Upper lobe of left lung (tissue), 6 donors: ENCODE data around the gene MGME1. TPM values are rescaled to one million over a fixed set of nuclear protein-coding genes. Genes with fewer than 3 reads are reported as not detected.

Experiments used
- ATAC-seq, 2 donors: fragments of 200-7000 bp; cut with Tn5 transposase; one replicate each; pipeline ENCODE4 v1.9.1; 2022; ENCODE audit warnings: mild to moderate bottlenecking in 2 of 2, moderate library complexity in 2 of 2; ENCODE audit not compliant: low FRiP score in 2 of 2
- DNase-seq, 2 donors: peaks; one replicate each; pipeline ENCODE4 v3.0.0-alpha.2; 2019 to 2020
- H3K27ac ChIP-seq, 4 donors: fragments of 200-600 bp; sonication (generic); one replicate each; pipeline ENCODE4 v1.5.1; 2016 to 2019
- H3K27me3 ChIP-seq, 4 donors: fragments of 200-600 bp; sonication (generic); one replicate each; pipeline ENCODE4 v1.5.1; 2017 to 2019
- H3K36me3 ChIP-seq, 4 donors: fragments of 200-600 bp; sonication (generic); one replicate each; pipeline ENCODE4 v1.5.1; 2016 to 2019
- H3K4me1 ChIP-seq, 4 donors: fragments of 200-600 bp; sonication (generic); one replicate each; pipeline ENCODE4 v1.5.1; 2018 to 2019
- H3K4me3 ChIP-seq, 4 donors: fragments of 200-600 bp; sonication (generic); one replicate each; pipeline ENCODE4 v1.5.1; 2017 to 2019; ENCODE audit warnings: mild to moderate bottlenecking in 2 of 4, moderate library complexity in 1 of 4
- H3K9me3 ChIP-seq, 4 donors: fragments of 200-600 bp; sonication (generic); one replicate each; pipeline ENCODE4 v1.5.1; 2018 to 2019
- EP300 ChIP-seq, 4 donors: sonication (generic); formaldehyde crosslinking; IDR thresholded peaks; one replicate each; pipeline ENCODE4 v1.5.1; 2017; ENCODE audit warnings: antibody characterized with exemption in 4 of 4, control low read depth in 2 of 4
- POLR2A ChIP-seq, 4 donors: fragments of 450-650 bp; IDR thresholded peaks; one replicate each; pipeline ENCODE4 v1.5.1; 2016 to 2017; ENCODE audit warnings: antibody characterized with exemption in 4 of 4, mild to moderate bottlenecking in 2 of 4
- POLR2AphosphoS5 ChIP-seq, 2 donors: sonication (generic); formaldehyde crosslinking; IDR thresholded peaks; one replicate each; pipeline ENCODE4 v1.5.1; 2017; ENCODE audit warnings: antibody characterized with exemption in 2 of 2
- WGBS, 2 donors: methylation state at CpG; one replicate each; pipeline ENCODE4 v1.1.5; 2017 to 2018; 5-methylcytosine and 5-hydroxymethylcytosine counted together
- total RNA-seq, 6 donors: library from RNA; depleted of rRNA in 4 of 6; stranded (reverse); fragments of >200 nt in 4 of 6; gene quantifications; one replicate each; pipeline versions ENCODE4 v1.1.0 to v1.2.1, GENCODE V29; 2016 to 2021
- TF ChIP-seq, protein P1 (sequence below), 6 experiments: fragments of 450-650 bp in 4 of 6; fragments of 200-600 bp in 2 of 6; sonication (generic) in 2 of 6; IDR thresholded peaks; one replicate each; pipeline ENCODE4 v1.5.1; 2016 to 2019; ENCODE audit warnings: antibody characterized with exemption in 6 of 6
- donor health status: DM: no; HTN: no; CAD: no; lungs with moderate emphysema.
- donor health status: DM: no; HTN: yes; CAD: no; lungs with severe emphysema.

The MGME1 gene
- total RNA-seq, 6 donors from 2014 or later, result 9.4 to 22.0 (median 13.3) TPM

- H3K36me3 ChIP-seq, result no peaks in the 10 kb centered on the region
- WGBS, 2 donors, result 77 to 82% methylated on average over 4 of the region's 4 CpGs
- no peak overlapping the region for H3K4me3 ChIP-seq
- no peak overlapping the region for H3K27ac ChIP-seq
- DNase-seq, result no peak
- TF ChIP-seq EP300 (IDR thresholded peaks at IDR 0.05) (no peak), POLR2A (IDR thresholded peaks at IDR 0.05) (no peak), POLR2AphosphoS5 (IDR thresholded peaks at IDR 0.05) (no peak)
- TF ChIP-seq, protein P1, sequence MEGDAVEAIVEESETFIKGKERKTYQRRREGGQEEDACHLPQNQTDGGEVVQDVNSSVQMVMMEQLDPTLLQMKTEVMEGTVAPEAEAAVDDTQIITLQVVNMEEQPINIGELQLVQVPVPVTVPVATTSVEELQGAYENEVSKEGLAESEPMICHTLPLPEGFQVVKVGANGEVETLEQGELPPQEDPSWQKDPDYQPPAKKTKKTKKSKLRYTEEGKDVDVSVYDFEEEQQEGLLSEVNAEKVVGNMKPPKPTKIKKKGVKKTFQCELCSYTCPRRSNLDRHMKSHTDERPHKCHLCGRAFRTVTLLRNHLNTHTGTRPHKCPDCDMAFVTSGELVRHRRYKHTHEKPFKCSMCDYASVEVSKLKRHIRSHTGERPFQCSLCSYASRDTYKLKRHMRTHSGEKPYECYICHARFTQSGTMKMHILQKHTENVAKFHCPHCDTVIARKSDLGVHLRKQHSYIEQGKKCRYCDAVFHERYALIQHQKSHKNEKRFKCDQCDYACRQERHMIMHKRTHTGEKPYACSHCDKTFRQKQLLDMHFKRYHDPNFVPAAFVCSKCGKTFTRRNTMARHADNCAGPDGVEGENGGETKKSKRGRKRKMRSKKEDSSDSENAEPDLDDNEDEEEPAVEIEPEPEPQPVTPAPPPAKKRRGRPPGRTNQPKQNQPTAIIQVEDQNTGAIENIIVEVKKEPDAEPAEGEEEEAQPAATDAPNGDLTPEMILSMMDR (IDR thresholded peaks at IDR 0.05), result no peak
- no peaks in the 10 kb centered on the region for H3K9me3 ChIP-seq
- no peak for ATAC-seq
- H3K27me3 ChIP-seq, result no peaks in the 10 kb centered on the region
- peaks cover 0 to 14% (median 1%) of the 10 kb centered on the region in 4 donors for H3K4me1 ChIP-seq
These were observed 30.7 kb downstream of the MGME1 start for GRCh38 chr20:17999566-17999965.

- Histone ChIP-seq H3K9me3 (no peaks in the 10 kb centered on the region), H3K27me3 (no peaks in the 10 kb centered on the region), H3K27ac (no peak overlapping the region), H3K4me3 (no peak overlapping the region), H3K4me1 (peaks cover 0 to 17% (median 6%) of the 10 kb centered on the region in 4 donors), H3K36me3 (no peaks in the 10 kb centered on the region)
- WGBS, 2 donors, result 75 to 84% methylated on average over 10 of the region's 10 CpGs
- DNase-seq, result peak in 1 of 2 donors; percentile 68
- TF ChIP-seq POLR2AphosphoS5 (IDR thresholded peaks at IDR 0.05) (no peak), EP300 (IDR thresholded peaks at IDR 0.05) (no peak), POLR2A (IDR thresholded peaks at IDR 0.05) (no peak)
- TF ChIP-seq, protein P1 (IDR thresholded peaks at IDR 0.05), result no peak
- ATAC-seq, result peak; percentile 50 to 91
These were observed 32.5 kb downstream of the MGME1 start for GRCh38 chr20:18001131-18001921.

- no peaks in the 10 kb centered on the region for H3K36me3 ChIP-seq
- ATAC-seq, result no peak
- H3K27me3 ChIP-seq, result no peaks in the 10 kb centered on the region
- no peak overlapping the region for H3K27ac ChIP-seq
- H3K9me3 ChIP-seq, result no peaks in the 10 kb centered on the region
- TF ChIP-seq POLR2AphosphoS5 (IDR thresholded peaks at IDR 0.05), result no peak
- no peak for TF ChIP-seq EP300 (IDR thresholded peaks at IDR 0.05)
- TF ChIP-seq, protein P1 (IDR thresholded peaks at IDR 0.05), result no peak
- TF ChIP-seq POLR2A (IDR thresholded peaks at IDR 0.05), result no peak
- H3K4me3 ChIP-seq, result no peak overlapping the region
- WGBS, 2 donors, result 59 to 67% methylated on average over 5 of the region's 5 CpGs
- peak in 1 of 2 donors; percentile 10 for DNase-seq
- H3K4me1 ChIP-seq, result peaks cover 0 to 26% (median 9%) of the 10 kb centered on the region in 4 donors
These were observed 35.1 kb downstream of the MGME1 start for GRCh38 chr20:18003897-18004296.

DNA sequence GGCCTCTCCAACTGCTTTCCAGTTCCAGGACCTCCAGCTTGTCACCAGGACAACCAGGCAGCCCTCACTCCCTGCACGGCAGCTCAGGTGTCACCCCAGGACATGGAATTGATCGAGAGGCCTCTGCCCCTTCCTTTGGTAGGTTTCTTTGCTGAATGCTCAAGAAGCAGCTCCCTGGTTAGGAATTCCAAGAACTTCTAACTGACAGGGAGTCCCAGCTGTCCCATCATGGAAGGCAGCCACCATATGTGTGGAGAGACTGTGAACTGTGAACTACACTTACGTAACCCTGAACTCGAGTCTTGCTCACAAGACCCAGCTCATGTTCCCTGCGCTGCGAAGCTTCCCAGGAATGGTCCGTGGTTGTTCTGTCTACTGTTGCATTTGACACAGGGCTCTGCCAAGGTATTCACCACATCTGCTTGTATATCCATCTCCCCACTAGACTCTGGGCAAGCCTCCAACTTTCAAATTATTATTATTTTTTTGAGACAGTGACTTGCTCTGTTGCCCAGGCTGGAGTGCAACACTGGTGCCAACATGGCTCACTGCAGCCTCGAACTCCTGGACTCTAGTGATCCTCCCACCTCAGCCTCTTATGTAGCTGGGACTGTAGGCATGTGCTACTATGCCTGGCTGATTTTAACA is 35.7 kb downstream of the MGME1 start:
- H3K36me3 ChIP-seq, result no peaks in the 10 kb centered on the region
- TF ChIP-seq POLR2A (IDR thresholded peaks at IDR 0.05), result no peak
- peak in 1 of 2 donors; percentile 24 for TF ChIP-seq POLR2AphosphoS5 (IDR thresholded peaks at IDR 0.05)
- TF ChIP-seq, protein P1 (IDR thresholded peaks at IDR 0.05), result no peak
- peak in 1 of 4 donors; percentile 65 for TF ChIP-seq EP300 (IDR thresholded peaks at IDR 0.05)
- H3K27me3 ChIP-seq, result no peaks in the 10 kb centered on the region
- H3K4me1 ChIP-seq, result peaks cover 0 to 26% (median 9%) of the 10 kb centered on the region in 4 donors
- ATAC-seq (no peak), DNase-seq (peak in 1 of 2 donors; percentile 21)
- no peaks in the 10 kb centered on the region for H3K9me3 ChIP-seq
- 68% methylated on average over 7 to 8 of the region's 8 CpGs for WGBS, 2 donors
- H3K27ac ChIP-seq, result no peak overlapping the region
- no peak overlapping the region for H3K4me3 ChIP-seq
